CD4-positive, alpha-beta T cell treated with Interleukin-4 for 1 hour (primary cell): Measurements from ENCODE around the gene KCTD17.
"Not testable (repeated sequence)": the region's sequence is repeated elsewhere in the genome, so short reads cannot be mapped to it uniquely, and the experiment has no call there.

ENCODE experiments used
- DNase-seq, 2 donors: peaks; one replicate each; pipeline ENCODE4 v3.0.0-alpha.2; 2020 to 2022

KCTD17 gene

GRCh38 chr22:37062702-37063381, 11.3 kb downstream of the KCTD17 start:
- no peak for DNase-seq

- DNase-seq, result no peak
Measured at GRCh38 chr22:37063431-37064420, 12.2 kb downstream of the KCTD17 start.

GRCh38 chr22:37064553-37064952, 13.0 kb downstream of the KCTD17 start:
- DNase-seq, result no peak

- no peak for DNase-seq
Measured at GRCh38 chr22:37065180-37065579, 13.6 kb downstream of the KCTD17 start.

GRCh38 chr22:37065961-37066360, 14.4 kb downstream of the KCTD17 start:
- DNase-seq, result no peak

- DNase-seq, result no peak
Measured at GRCh38 chr22:37067428-37067827, 15.9 kb downstream of the KCTD17 start.

GRCh38 chr22:37068859-37069258, 17.3 kb downstream of the KCTD17 start:
- no peak for DNase-seq

- no peak for DNase-seq
Measured at GRCh38 chr22:37069319-37069718, 17.8 kb downstream of the KCTD17 start.

- DNase-seq, result no peak
Measured at GRCh38 chr22:37069719-37070118, 18.2 kb downstream of the KCTD17 start.

GRCh38 chr22:37070334-37070733, 18.8 kb downstream of the KCTD17 start:
- DNase-seq, result no peak

GRCh38 chr22:37070744-37071143, 19.2 kb downstream of the KCTD17 start:
- no peak for DNase-seq

GRCh38 chr22:37071850-37072592, 20.5 kb downstream of the KCTD17 start:
- DNase-seq, result not testable (repeated sequence)

GRCh38 chr22:37072673-37073072, 21.1 kb downstream of the KCTD17 start:
- no peak for DNase-seq

- no peak for DNase-seq
Measured at GRCh38 chr22:37074537-37074936, 23.0 kb downstream of the KCTD17 start.

- DNase-seq, result no peak
Measured at GRCh38 chr22:37075046-37075445, 23.5 kb downstream of the KCTD17 start.

- DNase-seq, result no peak
Measured at GRCh38 chr22:37075822-37076433, 24.4 kb downstream of the KCTD17 start.

- peak; percentile 78 to 82 for DNase-seq
Measured at GRCh38 chr22:37077802-37078448, 26.4 kb downstream of the KCTD17 start.

- DNase-seq, result no peak
Measured at GRCh38 chr22:37079158-37079557, 27.6 kb downstream of the KCTD17 start.

- peak; percentile 86 to 90 for DNase-seq
Measured at GRCh38 chr22:37079668-37080171, 28.2 kb downstream of the KCTD17 start.

GRCh38 chr22:37080438-37080837, 28.9 kb downstream of the KCTD17 start:
- DNase-seq, result no peak

GRCh38 chr22:37080838-37081237, 29.3 kb downstream of the KCTD17 start:
- no peak for DNase-seq

- no peak for DNase-seq
Measured at GRCh38 chr22:37082251-37082873, 30.8 kb downstream of the KCTD17 start.
